HG02973 (cell line): ENCODE data around the gene ZNF263.

Experiments used
- ATAC-seq: cut with Tn5 transposase; IDR thresholded peaks from one replicate; pipeline ENCODE4 v1.9.1; 2021; ENCODE audit warnings: moderate library complexity; ENCODE audit not compliant: unreplicated experiment

ZNF263 gene

GRCh38 chr16:3317315-3317999, 34.2 kb downstream of the ZNF263 start:
- ATAC-seq, result no peak

- ATAC-seq, result no peak
These were observed 38.5 kb downstream of the ZNF263 start for GRCh38 chr16:3321816-3322215.

GRCh38 chr16:3327514-3327913, 44.2 kb downstream of the ZNF263 start:
- ATAC-seq, result no peak

- ATAC-seq, result no peak
These were observed 44.8 kb downstream of the ZNF263 start for GRCh38 chr16:3328104-3328503.

- ATAC-seq, result no peak
These were observed 45.4 kb downstream of the ZNF263 start for GRCh38 chr16:3328643-3329042.
